ENCODE results near the gene EIF1. TPM values are rescaled to one million over a fixed set of nuclear protein-coding genes. Genes with fewer than 3 reads are reported as not detected.
A peak's percentile ranks its signal among the peaks of the same experiment; 100 is the strongest.

Gene EIF1
- total RNA-seq, 4 donors from 2014 or later, result 444 to 832 (median 685) TPM

- DNase-seq (ENCODE audit: low spot score) (no peak), ATAC-seq (ENCODE audit: low FRiP score) (no peak)
- TF ChIP-seq CTCF (IDR thresholded peaks at IDR 0.05), result no peak
Observed at GRCh38 chr17:41728056-41728455, 39.4 kb downstream of the EIF1 start.

- DNase-seq (ENCODE audit: low spot score), result no peak
- TF ChIP-seq CTCF (IDR thresholded peaks at IDR 0.05), result no peak
- ATAC-seq (ENCODE audit: low FRiP score), result no peak
Observed at GRCh38 chr17:41730479-41730878, 41.8 kb downstream of the EIF1 start.

GRCh38 chr17:41731836-41732235 lies 43.2 kb downstream of the EIF1 start:
- TF ChIP-seq CTCF (IDR thresholded peaks at IDR 0.05), result no peak
- no peak for DNase-seq (ENCODE audit: low spot score)
- ATAC-seq (ENCODE audit: low FRiP score), result no peak

- ATAC-seq (ENCODE audit: low FRiP score) (no peak), DNase-seq (ENCODE audit: low spot score) (no peak)
- TF ChIP-seq CTCF (IDR thresholded peaks at IDR 0.05), result no peak
Observed at GRCh38 chr17:41733348-41734138, 44.9 kb downstream of the EIF1 start.

GRCh38 chr17:41734139-41734948 lies 45.7 kb downstream of the EIF1 start, which contains the start of gene HAP1:
Gene HAP1 (minus strand): TSS chr17:41734643. CDS start chr17:41734634, 9 bp downstream.
- DNase-seq (ENCODE audit: low spot score) (no peak), ATAC-seq (ENCODE audit: low FRiP score) (peak; percentile 31)
- TF ChIP-seq CTCF (IDR thresholded peaks at IDR 0.05), result no peak

- no peak for DNase-seq (ENCODE audit: low spot score)
- no peak for ATAC-seq (ENCODE audit: low FRiP score)
- no peak for TF ChIP-seq CTCF (IDR thresholded peaks at IDR 0.05)
Observed at GRCh38 chr17:41734949-41735313, 46.2 kb downstream of the EIF1 start.
